Activated CD4-positive, alpha-beta T cell treated with anti-CD3 and anti-CD28 coated beads, Interleukin-2, amount 50 U/mL, for 1 hour (primary cell): ENCODE data around the gene CCDC152.
"Not testable (repeated sequence)": the region's sequence is repeated elsewhere in the genome, so short reads cannot be mapped to it uniquely, and the experiment has no call there.

ENCODE experiments used
- DNase-seq: peaks from one replicate; pipeline ENCODE4 v3.0.0-alpha.2; 2020

Gene CCDC152

GRCh38 chr5:42756606-42757601, at the start of gene CCDC152:
Gene CCDC152, plus strand, starts transcription at chr5:42756818. Its CDS starts 2,304 bp downstream, at chr5:42759122.
- DNase-seq: peak; percentile 50

DNA sequence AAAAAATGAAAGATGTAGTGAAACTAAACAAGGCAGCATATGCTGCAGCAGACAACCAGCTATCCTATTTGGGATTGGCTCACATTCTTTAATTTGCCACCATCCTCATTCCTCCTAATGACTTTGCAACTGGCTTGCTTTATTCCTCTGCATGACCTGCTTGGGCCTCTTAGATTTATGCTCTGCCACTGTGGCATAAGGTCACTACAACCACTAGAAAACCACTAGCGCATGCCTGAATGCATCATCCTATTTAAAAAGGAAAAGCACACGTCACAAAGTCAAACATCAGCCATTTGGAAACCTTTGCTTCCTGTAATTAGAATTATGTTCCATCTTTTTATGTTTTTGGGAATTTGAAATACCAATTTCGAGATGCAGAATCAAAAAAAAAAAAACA, 40.8 kb upstream of the CCDC152 start:
- no peak for DNase-seq

GRCh38 chr5:42718591-42718990, 38.0 kb upstream of the CCDC152 start:
- no peak for DNase-seq

GRCh38 chr5:42719034-42719433, 37.6 kb upstream of the CCDC152 start:
- DNase-seq: no peak

DNA sequence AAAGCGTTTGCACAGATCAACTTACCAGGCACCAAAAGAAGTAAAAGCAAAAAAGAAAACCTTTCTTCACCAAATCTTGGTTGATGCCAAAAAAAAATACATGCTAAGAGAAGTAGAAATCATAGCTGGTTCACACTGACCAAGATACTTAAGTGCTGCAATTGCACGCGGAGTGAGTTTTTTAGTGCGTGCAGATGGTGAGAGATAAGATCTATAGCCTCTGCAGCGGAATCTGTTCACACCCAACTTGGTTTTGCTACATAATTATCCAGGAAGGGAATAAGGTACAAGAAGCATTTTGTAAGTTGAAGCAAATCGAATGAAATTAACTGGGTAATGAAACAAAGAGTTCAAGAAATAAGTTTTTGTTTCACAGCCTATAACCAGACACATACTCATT, 36.4 kb upstream of the CCDC152 start:
- no peak for DNase-seq

GRCh38 chr5:42721484-42721883, 35.1 kb upstream of the CCDC152 start:
- no peak for DNase-seq

DNA sequence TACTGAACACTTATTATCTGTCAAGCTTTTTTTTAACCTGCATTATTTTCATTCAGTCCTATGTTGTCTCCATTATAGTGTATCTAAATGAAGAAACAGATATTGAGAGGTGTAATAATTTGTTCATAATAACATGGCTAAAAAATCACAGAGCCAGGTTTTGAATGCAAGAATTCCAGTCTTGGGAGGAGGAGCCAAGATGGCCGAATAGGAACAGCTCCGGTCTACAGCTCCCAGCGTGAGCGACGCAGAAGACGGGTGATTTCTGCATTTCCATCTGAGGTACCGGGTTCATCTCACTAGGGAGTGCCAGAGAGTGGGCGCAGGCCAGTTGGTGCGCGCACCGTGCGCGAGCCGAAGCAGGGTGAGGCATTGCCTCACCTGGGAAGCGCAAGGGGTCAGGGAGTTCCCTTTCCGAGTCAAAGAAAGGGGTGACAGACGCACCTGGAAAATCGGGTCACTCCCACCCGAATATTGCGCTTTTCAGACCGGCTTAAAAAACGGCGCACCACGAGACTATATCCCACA, 22.0 kb upstream of the CCDC152 start:
- DNase-seq: not testable (repeated sequence)

DNA sequence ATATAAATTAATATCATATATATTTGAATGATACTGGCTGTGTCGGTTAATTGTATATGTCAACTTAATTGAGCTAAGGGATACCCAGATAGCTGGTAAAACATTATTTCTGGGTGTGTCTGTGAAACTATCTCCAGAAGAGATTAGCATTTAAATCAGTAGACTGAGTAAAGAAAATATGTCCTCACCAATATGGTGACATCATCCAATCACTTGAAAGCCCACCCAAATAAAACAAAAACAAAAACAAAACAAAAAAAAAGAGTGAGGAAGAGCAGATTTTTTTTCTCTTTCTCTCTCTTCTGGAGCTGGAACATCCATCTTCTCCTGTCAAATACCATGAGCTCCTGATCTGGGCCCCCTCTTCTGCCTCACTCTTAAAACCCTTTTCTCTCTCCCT, 15.7 kb upstream of the CCDC152 start:
- no peak for DNase-seq

DNA sequence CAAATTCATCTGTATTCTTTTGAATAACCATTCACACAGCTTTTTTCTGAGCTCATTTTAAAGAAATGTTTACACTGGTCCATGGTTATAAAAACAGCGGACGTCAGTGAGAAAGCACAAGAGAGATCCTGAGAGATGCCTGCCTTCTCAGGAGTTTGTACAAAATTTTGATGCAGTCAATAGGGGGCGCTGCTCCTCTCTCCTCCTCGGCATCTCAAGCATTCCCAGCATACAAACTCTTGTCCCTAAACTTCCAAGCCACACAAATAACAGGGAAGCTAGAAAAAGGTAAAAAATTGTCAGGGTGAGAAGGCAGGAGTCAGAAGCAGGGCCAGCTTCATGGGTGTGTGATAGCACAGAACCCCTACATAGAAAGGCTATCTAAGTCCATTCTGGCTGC, 11.2 kb upstream of the CCDC152 start:
- no peak for DNase-seq

- no peak for DNase-seq
Measured at GRCh38 chr5:42745856-42746255, 10.8 kb upstream of the CCDC152 start.

DNA sequence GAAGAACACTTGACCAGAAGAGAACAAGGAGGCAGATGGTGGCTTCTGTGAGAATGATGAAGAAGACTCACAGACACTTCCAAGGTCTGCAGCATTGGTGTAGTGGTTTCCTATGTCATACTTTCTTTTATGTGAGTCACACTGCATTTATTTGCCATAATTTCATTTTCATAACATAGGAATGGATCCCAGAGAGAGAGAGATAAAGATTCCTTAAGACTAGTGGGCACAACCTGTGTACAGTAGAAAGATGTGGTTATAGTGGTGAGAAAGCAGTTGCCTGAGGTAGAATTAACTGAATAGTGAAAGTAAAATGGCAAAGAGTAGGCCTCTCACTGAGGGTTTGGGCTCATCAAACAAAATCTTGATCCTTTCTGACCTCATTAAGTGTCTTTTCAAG, 7.6 kb upstream of the CCDC152 start:
- no peak for DNase-seq

- DNase-seq: no peak
Measured at GRCh38 chr5:42750507-42750906, 6.1 kb upstream of the CCDC152 start.

DNA sequence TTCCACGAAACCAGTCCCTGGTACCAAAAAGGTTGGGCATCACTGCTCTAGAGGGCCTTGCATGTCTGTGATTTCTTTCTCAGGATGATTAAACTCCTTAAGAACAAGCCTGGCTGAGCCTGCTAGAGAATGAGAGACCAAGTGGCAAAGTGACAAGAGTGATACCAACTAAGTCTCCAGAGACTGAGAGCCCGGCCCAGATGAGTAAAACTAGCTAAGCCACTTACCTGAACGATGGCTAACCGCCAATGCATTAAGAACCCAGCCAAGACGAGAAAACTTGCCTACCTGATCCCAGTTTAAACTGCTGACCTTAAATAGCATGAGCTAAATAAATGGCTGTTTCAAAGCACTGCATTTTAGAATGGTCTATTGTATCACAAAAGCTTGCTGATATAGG, 5.6 kb upstream of the CCDC152 start:
- no peak for DNase-seq

DNA sequence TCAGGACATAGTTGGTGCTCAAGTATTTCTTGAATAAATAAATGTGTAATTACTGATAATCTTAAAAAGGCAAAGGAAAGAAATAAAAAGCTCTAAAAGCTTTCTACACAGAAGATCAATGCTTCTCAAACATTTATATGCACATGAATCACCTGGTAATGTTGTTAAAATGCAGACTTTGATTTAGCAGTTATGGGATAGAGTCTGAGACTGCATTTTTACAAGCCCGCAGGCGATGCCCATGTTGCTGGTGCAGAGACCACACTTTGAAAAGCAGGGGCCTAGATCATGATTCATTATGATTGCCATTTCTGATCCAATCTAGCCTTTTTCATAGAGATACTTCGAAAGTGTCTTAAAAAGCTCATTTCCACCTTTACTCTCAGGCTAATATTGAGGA, 3.5 kb upstream of the CCDC152 start:
- DNase-seq: no peak

GRCh38 chr5:42759456-42759855, 2.8 kb downstream of the CCDC152 start:
- DNase-seq: no peak

DNA sequence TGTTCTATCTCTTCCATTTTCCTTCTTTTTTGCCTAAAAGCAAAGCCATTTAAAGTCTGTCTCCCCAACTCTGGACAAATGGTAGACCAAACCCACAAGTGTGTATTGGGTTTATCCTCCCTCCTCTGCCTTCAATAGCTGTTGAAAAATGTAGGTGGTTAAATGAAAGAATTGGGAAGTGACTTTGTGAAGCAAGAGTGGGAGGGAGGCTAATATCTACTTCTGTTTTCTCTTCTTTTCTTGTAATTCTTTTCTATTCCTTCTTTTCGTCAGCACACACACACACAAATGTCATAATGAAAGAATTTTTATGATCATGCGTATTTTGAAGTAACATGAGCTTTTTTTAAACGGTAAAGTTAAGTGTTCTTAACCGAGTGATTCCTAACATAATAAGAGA, 3.8 kb downstream of the CCDC152 start:
- DNase-seq: no peak

- no peak for DNase-seq
Measured at GRCh38 chr5:42761791-42762190, 5.2 kb downstream of the CCDC152 start.

- no peak for DNase-seq
Measured at GRCh38 chr5:42767491-42768105, 11.0 kb downstream of the CCDC152 start.

DNA sequence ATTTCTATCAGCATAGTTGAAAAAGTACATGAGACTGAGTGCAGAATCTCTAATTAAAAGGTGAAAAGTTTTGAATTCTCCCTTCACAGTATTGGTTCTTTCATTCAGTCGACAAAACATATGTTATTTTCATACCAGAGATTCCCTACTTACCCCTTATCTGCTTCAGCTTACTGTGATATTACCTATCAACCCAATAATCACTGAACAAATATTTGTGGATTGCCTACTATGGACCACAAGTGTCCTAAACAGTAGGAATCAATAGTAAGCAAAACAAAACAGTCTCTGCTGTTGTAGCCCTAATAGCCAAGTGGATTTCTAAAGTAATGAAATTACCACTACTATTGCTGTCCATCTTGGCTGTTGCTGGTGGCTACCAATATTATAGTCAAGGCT, 11.5 kb downstream of the CCDC152 start:
- DNase-seq: no peak

GRCh38 chr5:42770003-42770402, 13.4 kb downstream of the CCDC152 start:
- DNase-seq: no peak

DNA sequence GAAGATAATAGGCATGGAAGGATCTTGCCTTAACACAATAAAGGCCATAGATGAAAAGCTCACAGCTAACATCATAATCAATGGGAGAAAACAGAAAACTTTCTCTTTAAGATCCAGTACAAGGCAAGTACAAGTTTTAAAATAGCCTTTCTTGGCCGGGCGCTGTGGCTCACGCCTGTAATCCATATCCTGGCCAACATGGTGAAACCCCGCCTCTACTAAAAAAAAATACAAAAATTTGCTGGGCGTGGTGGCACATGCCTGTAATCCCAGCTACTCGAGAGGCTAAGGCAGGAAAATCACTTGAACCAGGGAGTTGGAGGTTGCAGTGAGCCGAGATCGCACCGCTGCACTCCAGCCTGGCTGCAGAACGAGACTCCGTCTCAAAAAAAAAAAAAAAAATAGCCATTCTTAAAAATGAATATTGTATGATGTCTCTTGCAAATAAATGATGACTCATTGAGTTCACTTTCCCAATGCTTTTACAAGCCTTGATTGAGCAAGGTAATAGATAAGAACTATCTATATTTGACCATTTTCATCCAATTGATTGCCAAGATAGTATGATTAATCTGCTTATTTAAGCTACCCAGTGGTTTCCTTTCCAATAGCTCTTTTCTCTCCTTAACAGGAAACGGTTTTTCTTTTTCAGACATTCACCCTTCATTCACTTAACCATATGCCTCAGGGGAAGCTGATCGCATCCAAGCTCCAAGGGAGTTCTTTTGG, 15.8 kb downstream of the CCDC152 start:
- no peak for DNase-seq

- DNase-seq: no peak
Measured at GRCh38 chr5:42779083-42779482, 22.5 kb downstream of the CCDC152 start.

- DNase-seq: no peak
Measured at GRCh38 chr5:42781584-42781983, 25.0 kb downstream of the CCDC152 start.
